GM10266 (cell line): Measurements from ENCODE around the gene PTCRA.
"Not testable (repeated sequence)": the region's sequence is repeated elsewhere in the genome, so short reads cannot be mapped to it uniquely, and the experiment has no call there.

Experiments used
- DNase-seq: peaks from one replicate; pipeline ENCODE4 v3.0.0; 2012; ENCODE audit errors: extremely low spot score
- CTCF ChIP-seq: IDR thresholded peaks from 2 replicates; pipeline ENCODE4 v1.5.1; 2012; ENCODE audit warnings: mild to moderate bottlenecking, low read depth; ENCODE audit not compliant: control insufficient read depth, insufficient read depth; ENCODE audit errors: missing control alignments

Gene PTCRA

GRCh38 chr6:42899871-42900270 is 16.0 kb upstream of the PTCRA start:
- no peak for TF ChIP-seq CTCF
- DNase-seq, result no peak

- DNase-seq, result peak; percentile 62
Measured at GRCh38 chr6:42901538-42901957, 14.3 kb upstream of the PTCRA start.

GRCh38 chr6:42902429-42903263 is 13.2 kb upstream of the PTCRA start:
- DNase-seq, result not testable (repeated sequence)

More at GRCh38 chr6:42901538-42901957, 14.3 kb upstream of the PTCRA start:
- peak; percentile 94 for TF ChIP-seq CTCF

GRCh38 chr6:42904467-42904866 is 11.4 kb upstream of the PTCRA start:
- DNase-seq, result no peak
- no peak for TF ChIP-seq CTCF

GRCh38 chr6:42907336-42907735 is 8.5 kb upstream of the PTCRA start:
- TF ChIP-seq CTCF, result no peak
- no peak for DNase-seq

- no peak for DNase-seq
- TF ChIP-seq CTCF, result no peak
Measured at GRCh38 chr6:42909835-42910234, 6.0 kb upstream of the PTCRA start.

GRCh38 chr6:42911171-42912021 is 4.5 kb upstream of the PTCRA start:
- no peak for DNase-seq
- TF ChIP-seq CTCF, result no peak
